Neural progenitor cell (in vitro differentiated cells): ENCODE data around the gene SLC19A3. TPM values are rescaled to one million over a fixed set of nuclear protein-coding genes. Genes with fewer than 3 reads are reported as not detected.
"Not testable (repeated sequence)": the region's sequence is repeated elsewhere in the genome, so short reads cannot be mapped to it uniquely, and the experiment has no call there.

Source experiments
- DNase-seq: peaks from one replicate; pipeline ENCODE4 v3.0.0-alpha.2; 2016; ENCODE audit warnings: low spot score
- H2AFZ ChIP-seq: fragments of 200-600 bp; sonication (generic); replicated peaks from 2 replicates; pipeline ENCODE4 v1.6.1; 2016; ENCODE audit warnings: antibody characterized with exemption
- H3F3A ChIP-seq: fragments of 200-600 bp; sonication (generic); 2 replicates; pipeline ENCODE4 v1.6.1; 2016; ENCODE audit warnings: antibody characterized with exemption, low read depth
- H3K27ac ChIP-seq: fragments of 200-600 bp; sonication (generic); 2 replicates; pipeline ENCODE4 v1.5.1; 2016; ENCODE audit warnings: mild to moderate bottlenecking
- H3K27me3 ChIP-seq: fragments of 200-600 bp; sonication (generic); 2 replicates; pipeline ENCODE4 v1.6.1; 2016; ENCODE audit warnings: mild to moderate bottlenecking, moderate library complexity
- H3K36me3 ChIP-seq: fragments of 200-600 bp; sonication (generic); 2 replicates; pipeline ENCODE4 v1.5.1; 2016
- H3K4me1 ChIP-seq: fragments of 200-600 bp; sonication (generic); 2 replicates; pipeline ENCODE4 v1.6.1; 2016; ENCODE audit warnings: mixed run types
- H3K4me2 ChIP-seq: fragments of 200-600 bp; sonication (generic); 2 replicates; pipeline ENCODE4 v1.6.1; 2016
- H3K4me3 ChIP-seq: fragments of 200-600 bp; sonication (generic); 2 replicates; pipeline ENCODE4 v1.5.1; 2016
- H3K79me2 ChIP-seq: fragments of 200-600 bp; sonication (generic); 2 replicates; pipeline ENCODE4 v1.6.1; 2016; ENCODE audit warnings: low read depth
- H3K9ac ChIP-seq: fragments of 200-600 bp; sonication (generic); 2 replicates; pipeline ENCODE4 v1.6.1; 2016
- H3K9me3 ChIP-seq: fragments of 200-600 bp; sonication (generic); 2 replicates; pipeline ENCODE4 v1.5.1; 2016; ENCODE audit warnings: low read depth
- H4K20me1 ChIP-seq: fragments of 200-600 bp; sonication (generic); 2 replicates; pipeline ENCODE4 v1.6.1; 2016; ENCODE audit warnings: low read depth
- H3K27ac Mint-ChIP-seq: 3 replicates; pipeline ENCODE4 v1.8.0; 2021; ENCODE audit warnings: mixed read lengths
- H3K27me3 Mint-ChIP-seq: 2 replicates; pipeline ENCODE4 v1.8.0; 2022; ENCODE audit warnings: low read depth, mild to moderate bottlenecking, inconsistent platforms, moderate library complexity, mixed read lengths; ENCODE audit not compliant: insufficient read depth
- H3K36me3 Mint-ChIP-seq: 3 replicates; pipeline ENCODE4 v1.8.0; 2021; ENCODE audit warnings: mixed read lengths
- H3K4me1 Mint-ChIP-seq: 3 replicates; pipeline ENCODE4 v1.8.0; 2021; ENCODE audit warnings: mixed read lengths
- H3K4me3 Mint-ChIP-seq: 3 replicates; pipeline ENCODE4 v1.8.0; 2021; ENCODE audit warnings: mild to moderate bottlenecking, moderate library complexity, mixed read lengths
- H3K9me3 Mint-ChIP-seq: 3 replicates; pipeline ENCODE4 v1.8.0; 2020; ENCODE audit warnings: mixed read lengths
- EZH2 ChIP-seq: fragments of 200-600 bp; sonication (generic); IDR thresholded peaks from 2 replicates; pipeline ENCODE4 v1.6.1; 2017; ENCODE audit warnings: antibody characterized with exemption, mild to moderate bottlenecking, moderate library complexity
- EZH2phosphoT487 ChIP-seq: fragments of 200-600 bp; sonication (generic); IDR thresholded peaks from 2 replicates; pipeline ENCODE4 v1.6.1; 2017; ENCODE audit warnings: antibody characterized with exemption
- total RNA-seq: library from RNA; depleted of rRNA; stranded (reverse); fragments of >200 nt; gene quantifications from 2 replicates; pipeline ENCODE4 v1.2.3, GENCODE V29; 2015; ENCODE audit warnings: low replicate concordance
- TF ChIP-seq, protein P1 (sequence below): fragments of 200-600 bp; sonication (generic); IDR thresholded peaks from 2 replicates; pipeline ENCODE4 v1.5.1; 2017; ENCODE audit warnings: antibody characterized with exemption, mild to moderate bottlenecking

Gene SLC19A3
- total RNA-seq, 1 donor from 2014 or later: 1.6 TPM

DNA sequence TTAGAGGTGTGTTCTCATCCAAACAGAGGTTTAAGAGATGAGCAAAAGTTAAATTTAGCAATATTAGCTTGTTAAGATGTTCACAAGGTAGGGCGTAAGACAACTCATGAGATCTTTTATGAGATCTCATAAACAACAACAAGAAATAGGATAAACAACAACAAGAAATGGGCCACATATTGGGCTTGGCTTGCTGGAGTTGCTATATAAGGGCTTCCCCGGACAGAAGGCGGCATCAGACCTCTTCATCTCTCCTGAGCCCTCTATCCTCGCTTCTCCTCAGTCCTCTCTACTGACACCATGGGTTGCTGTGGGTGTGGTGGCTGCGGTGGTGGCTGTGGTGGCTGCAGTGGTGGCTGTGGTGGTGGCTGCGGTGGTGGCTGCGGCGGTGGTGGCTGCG lies 27.8 kb upstream of the SLC19A3 start, which contains the start of gene SCYGR8:
SCYGR8 (plus strand) TSS at position 301 of the 400 bp plus-strand sequence; CDS start at position 301, 0 bp downstream.
- H3K4me1 ChIP-seq: no peaks in the 10 kb centered on the region
- H2AFZ ChIP-seq: no peak within 1 kb of the TSS
- no peak within 1 kb of the TSS for H3K4me2 ChIP-seq
- no peaks in the 10 kb centered on the region for H3K27me3 Mint-ChIP-seq
- H3K36me3 ChIP-seq: no peaks in the 10 kb centered on the region
- H3K4me1 Mint-ChIP-seq: peaks cover 2% of the 10 kb centered on the region
- no peak for DNase-seq
- no peaks in the 10 kb centered on the region for H3K79me2 ChIP-seq
- no peaks in the 10 kb centered on the region for H3F3A ChIP-seq
- H3K27ac Mint-ChIP-seq: no peak within 1 kb of the TSS
- H3K9me3 Mint-ChIP-seq: no peaks in the 10 kb centered on the region
- no peaks in the 10 kb centered on the region for H3K36me3 Mint-ChIP-seq
- no peaks in the 10 kb centered on the region for H3K9me3 ChIP-seq
- H3K4me3 Mint-ChIP-seq: no peak within 1 kb of the TSS
- H3K27me3 ChIP-seq: no peaks in the 10 kb centered on the region
- H4K20me1 ChIP-seq: no peaks in the 10 kb centered on the region
- H3K9ac ChIP-seq: no peak within 1 kb of the TSS
- no peak within 1 kb of the TSS for H3K27ac ChIP-seq
- no peak within 1 kb of the TSS for H3K4me3 ChIP-seq
- no peak for TF ChIP-seq EZH2

DNA sequence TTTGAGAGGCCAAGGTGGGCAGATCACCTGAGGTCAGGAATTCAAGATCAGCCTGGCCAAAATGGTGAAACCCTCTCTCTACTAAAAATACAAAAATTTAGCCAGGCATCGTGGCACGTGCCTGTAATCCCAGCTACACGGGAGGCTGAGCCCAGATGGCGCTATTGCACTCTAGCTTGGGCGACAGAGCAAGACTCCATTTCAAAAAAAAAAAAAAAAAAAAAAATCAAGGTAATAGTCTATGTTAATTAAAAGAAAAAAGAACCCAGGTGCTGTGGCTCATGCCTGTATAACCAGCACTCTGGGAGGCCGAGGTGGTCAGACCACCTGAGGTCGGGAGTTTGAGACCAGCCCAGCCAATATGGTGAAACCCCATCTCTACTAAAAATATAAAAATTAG lies 22.9 kb upstream of the SLC19A3 start:
- H4K20me1 ChIP-seq, H3K4me3 Mint-ChIP-seq, H3F3A ChIP-seq, H2AFZ ChIP-seq, H3K27me3 ChIP-seq, H3K4me3 ChIP-seq, H3K36me3 ChIP-seq, H3K9ac ChIP-seq, H3K27ac Mint-ChIP-seq, H3K9me3 ChIP-seq, H3K4me1 ChIP-seq, H3K27me3 Mint-ChIP-seq, H3K27ac ChIP-seq, H3K4me2 ChIP-seq, H3K36me3 Mint-ChIP-seq, H3K9me3 Mint-ChIP-seq, H3K79me2 ChIP-seq, H3K4me1 Mint-ChIP-seq: not testable (repeated sequence)
- DNase-seq: peak; percentile 41
- TF ChIP-seq, protein P1, sequence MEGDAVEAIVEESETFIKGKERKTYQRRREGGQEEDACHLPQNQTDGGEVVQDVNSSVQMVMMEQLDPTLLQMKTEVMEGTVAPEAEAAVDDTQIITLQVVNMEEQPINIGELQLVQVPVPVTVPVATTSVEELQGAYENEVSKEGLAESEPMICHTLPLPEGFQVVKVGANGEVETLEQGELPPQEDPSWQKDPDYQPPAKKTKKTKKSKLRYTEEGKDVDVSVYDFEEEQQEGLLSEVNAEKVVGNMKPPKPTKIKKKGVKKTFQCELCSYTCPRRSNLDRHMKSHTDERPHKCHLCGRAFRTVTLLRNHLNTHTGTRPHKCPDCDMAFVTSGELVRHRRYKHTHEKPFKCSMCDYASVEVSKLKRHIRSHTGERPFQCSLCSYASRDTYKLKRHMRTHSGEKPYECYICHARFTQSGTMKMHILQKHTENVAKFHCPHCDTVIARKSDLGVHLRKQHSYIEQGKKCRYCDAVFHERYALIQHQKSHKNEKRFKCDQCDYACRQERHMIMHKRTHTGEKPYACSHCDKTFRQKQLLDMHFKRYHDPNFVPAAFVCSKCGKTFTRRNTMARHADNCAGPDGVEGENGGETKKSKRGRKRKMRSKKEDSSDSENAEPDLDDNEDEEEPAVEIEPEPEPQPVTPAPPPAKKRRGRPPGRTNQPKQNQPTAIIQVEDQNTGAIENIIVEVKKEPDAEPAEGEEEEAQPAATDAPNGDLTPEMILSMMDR: peak; percentile 44

DNA sequence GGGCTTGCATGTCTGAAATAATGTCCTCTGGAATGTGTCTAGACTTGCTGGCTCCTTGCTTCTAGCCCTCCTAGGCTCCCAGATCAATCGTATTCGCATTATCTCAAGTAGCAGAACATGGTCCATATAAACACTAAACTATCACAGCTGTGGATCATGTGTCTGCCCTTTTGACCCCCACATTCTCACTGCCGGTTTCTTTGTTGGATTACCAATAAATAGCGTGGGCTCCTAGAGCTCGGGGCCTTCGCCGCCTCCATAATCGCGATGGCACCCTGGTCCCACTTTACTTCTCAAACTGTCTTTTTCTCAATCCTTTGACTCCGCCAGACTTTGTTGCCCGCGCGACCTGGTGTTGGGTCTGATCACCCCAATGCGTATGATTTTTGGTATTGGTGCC lies 21.5 kb upstream of the SLC19A3 start:
- Histone ChIP-seq H3K9me3 (no peaks in the 10 kb centered on the region), H3K36me3 (no peaks in the 10 kb centered on the region), H4K20me1 (no peaks in the 10 kb centered on the region), H3K9ac (no peak overlapping the region), H3K27me3 (no peaks in the 10 kb centered on the region), H3K4me1 (no peaks in the 10 kb centered on the region), H2AFZ (no peak overlapping the region), H3K79me2 (no peaks in the 10 kb centered on the region), H3K4me2 (no peak overlapping the region), H3K4me3 (no peak overlapping the region), H3F3A (no peaks in the 10 kb centered on the region), H3K27ac (no peak overlapping the region)
- Mint-ChIP-seq H3K27me3 (peaks cover 3% of the 10 kb centered on the region), H3K27ac (no peak overlapping the region), H3K4me3 (no peak overlapping the region), H3K36me3 (no peaks in the 10 kb centered on the region), H3K9me3 (no peaks in the 10 kb centered on the region), H3K4me1 (peaks cover 2% of the 10 kb centered on the region)
- no peak for DNase-seq
- TF ChIP-seq EZH2: no peak
- TF ChIP-seq, protein P1: no peak
- no peak for TF ChIP-seq EZH2phosphoT487

DNA sequence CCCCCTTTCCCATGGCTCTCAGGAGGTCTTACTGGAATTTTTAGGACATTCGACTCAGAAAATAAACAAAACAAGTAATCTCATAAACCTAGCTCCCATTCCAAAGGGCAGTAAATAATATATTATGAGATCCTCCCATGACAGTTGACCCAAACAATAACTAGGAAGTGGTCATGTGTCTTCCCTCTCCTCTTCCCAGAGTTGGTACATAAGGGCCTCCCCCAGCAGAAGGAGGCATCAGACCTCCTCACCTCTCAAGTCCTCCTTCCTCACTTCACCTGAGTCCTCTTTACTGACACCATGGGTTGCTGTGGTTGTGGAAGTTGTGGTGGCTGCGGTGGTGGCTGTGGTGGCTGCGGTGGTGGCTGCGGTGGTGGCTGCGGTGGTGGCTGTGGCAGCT lies 10.2 kb upstream of the SLC19A3 start, which contains the start of gene SCYGR7:
SCYGR7 (plus strand) TSS at position 301 of the 400 bp plus-strand sequence; CDS start at position 301, 0 bp downstream.
- Histone ChIP-seq H3K4me2 (no peak within 1 kb of the TSS), H3K4me3 (no peak within 1 kb of the TSS), H3K27ac (no peak within 1 kb of the TSS), H3K36me3 (no peaks in the 10 kb centered on the region), H4K20me1 (no peaks in the 10 kb centered on the region), H2AFZ (no peak within 1 kb of the TSS), H3K27me3 (no peaks in the 10 kb centered on the region), H3K4me1 (no peaks in the 10 kb centered on the region), H3K9ac (no peak within 1 kb of the TSS), H3F3A (no peaks in the 10 kb centered on the region), H3K79me2 (no peaks in the 10 kb centered on the region), H3K9me3 (no peaks in the 10 kb centered on the region)
- Mint-ChIP-seq H3K4me3 (no peak within 1 kb of the TSS), H3K4me1 (no peaks in the 10 kb centered on the region), H3K27ac (no peak within 1 kb of the TSS), H3K36me3 (no peaks in the 10 kb centered on the region), H3K27me3 (no peaks in the 10 kb centered on the region), H3K9me3 (peaks cover under 1% of the 10 kb centered on the region)
- TF ChIP-seq, protein P1: no peak
- TF ChIP-seq EZH2phosphoT487 (no peak), EZH2 (no peak)
- no peak for DNase-seq
